SHP77 treated with DMSO at 0.1 percent for 48 hours (cell line): ENCODE results near the gene COMMD1.
"Not testable (repeated sequence)": the region's sequence is repeated elsewhere in the genome, so short reads cannot be mapped to it uniquely, and the experiment has no call there.

Source experiments
- DNase-seq: peaks from one replicate; lab custom pipeline; 2025; lab: John Stamatoyannopoulos, UW

The COMMD1 gene

GRCh38 chr2:61924895-61925663 is 19.6 kb downstream of the COMMD1 start:
- DNase-seq, result no peak

GRCh38 chr2:61926531-61927477 is 21.3 kb downstream of the COMMD1 start:
- no peak for DNase-seq

- DNase-seq, result no peak
Observed at GRCh38 chr2:61928826-61929461, 23.5 kb downstream of the COMMD1 start.

- DNase-seq, result no peak
Observed at GRCh38 chr2:61937098-61937497, 31.6 kb downstream of the COMMD1 start.

GRCh38 chr2:61937886-61938285 is 32.4 kb downstream of the COMMD1 start:
- no peak for DNase-seq

GRCh38 chr2:61938511-61938910 is 33.0 kb downstream of the COMMD1 start:
- DNase-seq, result no peak

- DNase-seq, result no peak
Observed at GRCh38 chr2:61943251-61943650, 37.8 kb downstream of the COMMD1 start.

- DNase-seq, result no peak
Observed at GRCh38 chr2:61946666-61947065, 41.2 kb downstream of the COMMD1 start.

- DNase-seq, result no peak
Observed at GRCh38 chr2:61948661-61949457, 43.4 kb downstream of the COMMD1 start.

- no peak for DNase-seq
Observed at GRCh38 chr2:61949458-61949713, 43.9 kb downstream of the COMMD1 start.

GRCh38 chr2:61949714-61950560 is 44.5 kb downstream of the COMMD1 start:
- no peak for DNase-seq

- DNase-seq, result no peak
Observed at GRCh38 chr2:61950571-61951315, 45.3 kb downstream of the COMMD1 start.

GRCh38 chr2:61951881-61952280 is 46.4 kb downstream of the COMMD1 start:
- no peak for DNase-seq

GRCh38 chr2:61952288-61952687 is 46.8 kb downstream of the COMMD1 start:
- no peak for DNase-seq

- not testable (repeated sequence) for DNase-seq
Observed at GRCh38 chr2:61954856-61955255, 49.4 kb downstream of the COMMD1 start.

- DNase-seq, result no peak
Observed at GRCh38 chr2:61959381-61960293, 54.2 kb downstream of the COMMD1 start.

- no peak for DNase-seq
Observed at GRCh38 chr2:61961231-61961901, 55.9 kb downstream of the COMMD1 start.

- no peak for DNase-seq
Observed at GRCh38 chr2:61962095-61962984, 56.9 kb downstream of the COMMD1 start.
